Activated T-helper 17 cell treated with anti-CD3 and anti-CD28 coated beads, Interleukin-2, amount 50 U/mL, for 72 hours (primary cell): ENCODE results near the gene CCDC33. TPM values are rescaled to one million over a fixed set of nuclear protein-coding genes. Genes with fewer than 3 reads are reported as not detected.

Source experiments
- ATAC-seq: fragments of 150-1000 bp; cut with Tn5 transposase; replicated peaks from 2 replicates; pipeline ENCODE4 v1.10.0; 2021; ENCODE audit warnings: mild to moderate bottlenecking, moderate library complexity
- H3K27ac Mint-ChIP-seq: one replicate; pipeline ENCODE4 v1.8.0; 2022; ENCODE audit warnings: mixed read lengths
- H3K27me3 Mint-ChIP-seq: one replicate; pipeline ENCODE4 v1.8.0; 2022; ENCODE audit warnings: mixed read lengths
- H3K36me3 Mint-ChIP-seq: one replicate; pipeline ENCODE4 v1.8.0; 2022; ENCODE audit warnings: low read depth, mild to moderate bottlenecking, mixed read lengths
- H3K4me1 Mint-ChIP-seq: one replicate; pipeline ENCODE4 v1.8.0; 2022; ENCODE audit warnings: mixed read lengths
- H3K4me3 Mint-ChIP-seq: one replicate; pipeline ENCODE4 v1.8.0; 2022; ENCODE audit warnings: mild to moderate bottlenecking, mixed read lengths
- H3K9me3 Mint-ChIP-seq: one replicate; pipeline ENCODE4 v1.8.0; 2022; ENCODE audit warnings: mixed read lengths
- total RNA-seq, 2 donors: library from RNA; stranded (reverse); gene quantifications; one replicate each; pipeline ENCODE4 v1.2.3, GENCODE V29; 2022

The CCDC33 gene
- total RNA-seq, 2 donors from 2014 or later: not detected

GRCh38 chr15:74384881-74385643 lies 148.9 kb downstream of the CCDC33 start:
- Mint-ChIP-seq H3K4me3 (peak overlapping the region; percentile 62), H3K36me3 (no peaks in the 10 kb centered on the region), H3K27ac (peak overlapping the region; percentile 90), H3K4me1 (peaks cover 25% of the 10 kb centered on the region), H3K9me3 (no peaks in the 10 kb centered on the region), H3K27me3 (no peaks in the 10 kb centered on the region)
- peak; percentile 70 for ATAC-seq

- Mint-ChIP-seq H3K4me1 (peaks cover 29% of the 10 kb centered on the region), H3K27me3 (no peaks in the 10 kb centered on the region), H3K9me3 (no peaks in the 10 kb centered on the region), H3K27ac (peak overlapping the region; percentile 62), H3K36me3 (no peaks in the 10 kb centered on the region), H3K4me3 (peak overlapping the region; percentile 62)
- ATAC-seq: no peak
Measured at GRCh38 chr15:74385733-74386132, 149.6 kb downstream of the CCDC33 start.

Other genes starting within 250 kb of the CCDC33 start
- 1 to 10 TPM; 4.8 to 7.3 TPM for gene STOML1, start 244.0 kb upstream of the CCDC33 start, total RNA-seq
- 10 to 100 TPM; 67.4 to 74.1 TPM for gene PML, start 241.6 kb upstream of the CCDC33 start, total RNA-seq
- under 1 TPM in 1 of 2 donors, not detected in 1; 0.11 TPM for gene GOLGA6A, start 153.8 kb upstream of the CCDC33 start, total RNA-seq
- not detected for gene ISLR2, start 105.7 kb upstream of the CCDC33 start, total RNA-seq
- gene ISLR, start 62.6 kb upstream of the CCDC33 start, total RNA-seq: not detected
- not detected for gene STRA6, start 33.5 kb upstream of the CCDC33 start, total RNA-seq
- not detected for gene CYP11A1, start 131.3 kb downstream of the CCDC33 start, total RNA-seq
- 10 to 100 TPM; 11.7 to 44.9 TPM for gene SEMA7A, start 197.6 kb downstream of the CCDC33 start, total RNA-seq
- 10 to 100 TPM; 38.0 to 52.6 TPM for gene UBL7, start 224.8 kb downstream of the CCDC33 start, total RNA-seq